GM19239 (cell line): ENCODE data around the gene FASLG.
"Not testable (repeated sequence)": the region's sequence is repeated elsewhere in the genome, so short reads cannot be mapped to it uniquely, and the experiment has no call there.

Source experiments
- DNase-seq: peaks from one replicate; pipeline ENCODE4 v3.0.0; 2011; ENCODE audit warnings: low spot score; ENCODE audit not compliant: insufficient read length
- FAIRE-seq: peaks from 2 replicates; lab custom pipeline; 2011; peaks lifted over from hg19 to GRCh38; lab: Jason Lieb, UNC

FASLG gene, protein sequence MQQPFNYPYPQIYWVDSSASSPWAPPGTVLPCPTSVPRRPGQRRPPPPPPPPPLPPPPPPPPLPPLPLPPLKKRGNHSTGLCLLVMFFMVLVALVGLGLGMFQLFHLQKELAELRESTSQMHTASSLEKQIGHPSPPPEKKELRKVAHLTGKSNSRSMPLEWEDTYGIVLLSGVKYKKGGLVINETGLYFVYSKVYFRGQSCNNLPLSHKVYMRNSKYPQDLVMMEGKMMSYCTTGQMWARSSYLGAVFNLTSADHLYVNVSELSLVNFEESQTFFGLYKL

DNA sequence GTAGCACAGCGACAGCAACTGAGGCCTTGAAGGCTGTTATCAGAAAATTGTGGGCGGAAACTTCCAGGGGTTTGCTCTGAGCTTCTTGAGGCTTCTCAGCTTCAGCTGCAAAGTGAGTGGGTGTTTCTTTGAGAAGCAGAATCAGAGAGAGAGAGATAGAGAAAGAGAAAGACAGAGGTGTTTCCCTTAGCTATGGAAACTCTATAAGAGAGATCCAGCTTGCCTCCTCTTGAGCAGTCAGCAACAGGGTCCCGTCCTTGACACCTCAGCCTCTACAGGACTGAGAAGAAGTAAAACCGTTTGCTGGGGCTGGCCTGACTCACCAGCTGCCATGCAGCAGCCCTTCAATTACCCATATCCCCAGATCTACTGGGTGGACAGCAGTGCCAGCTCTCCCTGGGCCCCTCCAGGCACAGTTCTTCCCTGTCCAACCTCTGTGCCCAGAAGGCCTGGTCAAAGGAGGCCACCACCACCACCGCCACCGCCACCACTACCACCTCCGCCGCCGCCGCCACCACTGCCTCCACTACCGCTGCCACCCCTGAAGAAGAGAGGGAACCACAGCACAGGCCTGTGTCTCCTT lies at the start of gene FASLG:
Gene FASLG, plus strand, starts transcription at position 233 of the 583 bp plus-strand sequence. Its CDS starts 99 bp downstream, at position 332.
- DNase-seq (no peak), FAIRE-seq (no peak)

DNA sequence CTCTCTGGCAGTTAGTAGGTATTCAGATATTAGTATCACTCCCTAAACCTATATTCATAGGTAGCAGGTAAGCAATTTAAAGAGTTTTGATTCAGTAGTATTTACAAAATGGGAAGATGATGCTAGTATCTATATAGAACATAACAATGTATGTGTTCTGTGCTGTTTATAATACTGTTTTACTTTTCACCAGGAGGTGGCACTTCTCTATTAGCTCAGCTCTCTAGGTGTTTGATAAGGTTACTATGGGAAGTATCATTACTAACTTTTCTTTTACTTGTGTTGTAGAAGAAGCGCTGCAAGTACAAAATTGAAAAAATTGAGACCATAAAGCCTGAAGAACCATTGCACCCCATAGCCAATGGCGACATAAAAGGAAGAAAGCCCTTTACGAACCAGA lies 49.4 kb upstream of the FASLG start:
- no peak for FAIRE-seq
- no peak for DNase-seq

DNA sequence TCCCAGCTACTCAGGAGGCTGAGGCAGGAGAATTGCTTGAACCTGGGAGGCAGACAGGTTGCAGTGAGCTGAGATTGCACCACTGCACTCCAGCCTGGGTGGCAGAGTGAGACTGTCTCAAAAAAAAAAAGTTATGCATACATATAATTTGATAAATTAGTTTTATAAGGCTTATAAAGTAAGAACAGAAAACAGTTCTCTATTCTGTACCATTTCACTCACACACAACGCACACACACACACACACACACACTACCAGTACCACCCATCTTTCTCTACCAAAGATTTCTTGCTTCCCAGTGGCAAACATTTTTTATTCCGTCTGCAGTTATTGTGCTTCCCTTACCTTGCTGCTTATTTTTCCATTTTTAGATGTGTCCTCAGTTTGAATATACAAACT lies 46.4 kb upstream of the FASLG start:
- no peak for DNase-seq
- FAIRE-seq: no peak

DNA sequence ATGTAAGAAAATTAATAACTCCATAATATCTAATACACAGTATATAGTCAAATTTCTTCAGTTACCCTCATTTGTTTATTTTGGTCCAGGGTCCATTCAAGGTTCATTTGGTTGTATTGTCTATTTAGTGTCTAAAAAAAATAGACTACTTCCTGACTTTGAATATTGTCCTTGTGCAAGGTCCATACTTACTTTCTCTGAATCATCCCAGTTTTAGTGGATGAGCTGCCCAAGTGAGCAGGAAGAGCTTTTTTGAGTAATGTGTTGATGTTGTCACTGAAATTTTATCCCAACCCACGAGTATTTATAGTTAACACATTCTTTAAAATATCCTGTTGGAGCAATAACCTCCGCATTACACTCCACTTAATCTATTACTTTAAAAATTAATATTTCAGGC lies 45.6 kb upstream of the FASLG start:
- FAIRE-seq: no peak
- no peak for DNase-seq

DNA sequence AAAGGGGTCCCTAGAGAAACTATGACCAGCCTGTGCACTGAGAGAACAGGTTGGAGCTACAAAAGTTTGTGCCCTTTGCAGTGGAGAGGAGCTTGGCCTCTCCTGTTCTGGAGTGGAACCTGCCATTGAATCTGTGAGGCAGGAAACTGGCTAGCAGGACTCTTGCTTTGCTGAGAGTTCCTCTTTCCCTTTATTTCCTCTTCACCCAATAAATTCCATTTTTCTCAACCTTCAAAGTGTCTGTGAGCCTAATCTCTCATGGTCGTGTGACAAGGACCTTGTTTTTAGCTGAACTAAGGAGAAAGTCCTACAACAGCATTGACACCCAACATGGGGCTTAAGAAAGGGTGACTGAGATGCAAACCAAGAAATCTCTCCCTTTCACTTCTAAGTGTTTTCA lies 42.7 kb upstream of the FASLG start:
- FAIRE-seq: no peak

DNA sequence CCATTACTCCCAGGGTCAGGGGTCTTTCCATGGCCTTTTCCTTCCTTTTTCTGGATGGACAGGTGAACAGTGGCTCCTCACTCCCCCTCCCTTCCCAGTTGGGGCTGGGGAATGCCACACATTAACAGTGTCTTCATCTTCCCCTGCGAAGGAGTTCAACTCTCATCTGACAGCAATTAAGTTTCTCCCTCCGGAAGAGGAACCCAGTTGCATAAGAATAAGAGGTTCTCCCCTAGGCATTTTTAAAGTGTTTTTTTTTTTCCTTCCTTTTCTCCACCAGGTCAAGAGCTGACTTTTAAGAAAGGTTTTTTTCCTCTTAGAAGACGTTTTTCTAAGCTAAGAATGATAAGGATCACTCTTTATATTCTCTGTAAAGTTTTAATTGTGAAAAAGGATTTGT lies 42.3 kb upstream of the FASLG start:
- FAIRE-seq: no peak
- DNase-seq: no peak

More for the DNA sequence above, 42.7 kb upstream of the FASLG start:
- no peak for DNase-seq

DNA sequence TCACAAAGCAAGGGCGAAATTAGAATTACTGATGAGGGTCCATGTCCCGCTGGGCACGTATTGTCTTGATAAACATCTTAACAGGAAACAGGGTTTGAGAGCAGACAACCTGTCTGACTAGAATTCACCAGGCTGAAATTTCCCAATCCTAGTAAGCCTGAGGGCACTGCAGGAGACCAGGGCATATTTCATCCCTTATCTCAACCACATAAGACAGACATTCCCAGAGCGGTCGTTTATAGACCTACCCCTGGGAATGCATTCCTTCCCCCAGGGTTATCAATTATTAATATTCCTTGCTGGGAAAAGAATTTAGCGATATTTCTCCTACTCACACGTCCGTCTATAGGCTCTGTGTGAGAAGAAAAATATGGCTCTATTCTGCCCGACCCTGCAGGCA lies 38.3 kb upstream of the FASLG start:
- not testable (repeated sequence) for FAIRE-seq

DNA sequence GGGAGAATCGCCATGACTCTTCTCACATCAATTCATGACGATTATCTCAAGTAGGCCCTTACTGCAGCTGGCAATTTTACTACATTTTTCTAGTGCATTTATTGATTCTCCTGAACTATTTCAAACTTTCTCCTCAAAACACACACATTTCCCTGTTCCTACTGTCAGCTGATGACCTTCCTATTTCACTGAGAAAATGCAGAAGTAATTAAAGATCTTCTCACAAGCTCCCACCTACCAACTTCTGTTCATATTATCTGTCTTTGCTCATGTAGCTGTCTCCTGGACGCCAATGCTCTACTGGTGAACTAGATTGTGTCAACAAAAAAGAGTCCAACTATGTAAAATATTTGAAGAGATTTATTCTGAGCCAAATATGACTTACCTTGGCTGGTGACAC lies 36.4 kb upstream of the FASLG start:
- no peak for FAIRE-seq

More for the DNA sequence above, 38.3 kb upstream of the FASLG start:
- not testable (repeated sequence) for DNase-seq

DNA sequence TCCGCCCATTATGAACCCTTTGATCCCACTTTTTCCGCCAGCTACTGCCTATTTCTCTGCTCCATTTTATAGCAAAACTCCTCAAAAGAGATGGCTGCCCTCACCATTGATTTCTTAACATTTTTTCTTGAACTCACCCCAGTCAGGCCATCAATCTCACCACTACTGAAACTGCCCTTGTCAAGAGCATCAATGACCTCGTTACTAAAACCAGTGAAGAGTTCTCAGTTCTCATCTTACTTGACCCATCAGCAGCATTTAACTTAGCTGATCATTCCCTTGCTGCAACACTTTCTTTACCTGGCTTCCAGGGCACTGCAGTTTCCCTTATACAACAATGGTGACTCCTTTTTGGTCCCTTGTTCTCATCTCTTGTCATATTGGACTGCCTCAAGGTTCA lies 35.2 kb upstream of the FASLG start:
- FAIRE-seq (no peak), DNase-seq (no peak)

More for the DNA sequence above, 36.4 kb upstream of the FASLG start:
- no peak for DNase-seq

DNA sequence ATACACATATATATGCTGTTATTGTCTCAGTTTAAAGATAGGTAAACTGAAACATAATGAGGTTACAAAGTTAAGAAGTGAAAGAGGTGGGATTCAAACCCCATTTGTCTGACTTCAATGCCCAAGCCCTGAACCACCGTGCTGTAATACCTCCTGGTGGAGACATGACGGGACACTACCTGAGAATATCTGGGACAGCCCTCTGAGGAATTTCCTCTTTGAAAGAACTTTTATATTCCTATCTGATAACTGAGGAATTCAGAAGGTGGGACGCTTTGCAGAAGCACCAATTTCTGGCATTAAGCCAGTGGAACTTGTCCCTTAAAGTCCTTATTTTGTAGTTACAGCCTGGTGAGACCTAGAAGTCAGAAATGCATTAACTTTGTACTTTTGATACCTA lies 32.1 kb upstream of the FASLG start:
- FAIRE-seq: no peak
- no peak for DNase-seq

DNA sequence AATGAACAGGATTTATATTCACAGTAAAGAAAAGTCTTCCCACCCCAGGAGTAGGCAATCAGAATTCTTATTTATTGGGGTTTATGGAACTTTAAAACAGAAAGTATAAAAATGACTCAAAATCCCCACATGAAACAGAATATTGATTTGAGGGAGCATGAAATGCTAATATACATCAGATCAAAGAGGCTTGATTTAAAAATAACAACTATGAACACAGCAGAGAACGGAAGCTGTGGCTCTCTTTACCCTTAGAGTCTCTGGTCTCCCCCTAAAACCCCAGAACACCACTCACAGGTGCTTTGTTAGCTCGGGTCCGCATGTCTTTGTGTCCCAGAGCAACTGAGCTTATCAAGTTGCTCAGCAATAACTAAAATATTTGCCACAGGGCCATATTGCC lies 31.2 kb upstream of the FASLG start:
- DNase-seq (no peak), FAIRE-seq (no peak)

DNA sequence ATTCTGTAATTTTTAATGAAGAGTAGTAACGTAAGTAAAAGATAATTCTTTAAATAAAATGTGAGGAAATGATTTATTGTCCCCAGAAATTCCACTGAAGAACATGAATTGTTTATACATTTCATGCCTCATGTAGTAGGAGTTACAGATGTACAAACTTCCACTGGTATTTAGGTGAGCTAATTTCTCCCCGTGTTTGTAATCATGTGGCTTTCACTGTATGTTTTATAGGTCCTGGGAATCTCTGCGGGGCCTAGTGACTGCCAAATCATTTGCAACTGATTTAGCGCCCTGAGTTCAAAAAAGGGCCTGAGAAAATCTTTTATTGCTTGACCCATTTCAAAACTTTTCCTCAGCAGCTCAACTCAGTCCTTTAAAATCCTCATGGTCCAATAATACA lies 30.5 kb upstream of the FASLG start:
- FAIRE-seq (no peak), DNase-seq (no peak)

DNA sequence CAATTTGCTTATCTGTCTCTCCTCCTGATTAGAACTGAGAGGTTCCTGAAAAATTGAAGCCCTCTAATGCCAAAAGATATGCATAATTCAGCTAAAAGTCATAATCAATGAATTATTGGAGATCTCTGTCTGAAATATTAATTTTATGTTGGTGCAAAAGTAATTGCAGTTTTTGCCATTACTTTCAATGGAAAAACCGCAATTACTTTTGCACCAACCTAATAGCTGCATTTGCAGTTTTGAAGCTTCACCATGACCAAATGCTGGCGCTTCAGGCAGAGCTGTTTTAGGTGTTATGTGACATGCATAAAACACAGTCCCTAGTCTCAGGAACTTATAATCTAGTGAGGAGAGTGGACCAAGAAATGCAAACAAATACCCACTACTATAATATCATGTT lies 29.7 kb upstream of the FASLG start:
- FAIRE-seq (no peak), DNase-seq (no peak)

DNA sequence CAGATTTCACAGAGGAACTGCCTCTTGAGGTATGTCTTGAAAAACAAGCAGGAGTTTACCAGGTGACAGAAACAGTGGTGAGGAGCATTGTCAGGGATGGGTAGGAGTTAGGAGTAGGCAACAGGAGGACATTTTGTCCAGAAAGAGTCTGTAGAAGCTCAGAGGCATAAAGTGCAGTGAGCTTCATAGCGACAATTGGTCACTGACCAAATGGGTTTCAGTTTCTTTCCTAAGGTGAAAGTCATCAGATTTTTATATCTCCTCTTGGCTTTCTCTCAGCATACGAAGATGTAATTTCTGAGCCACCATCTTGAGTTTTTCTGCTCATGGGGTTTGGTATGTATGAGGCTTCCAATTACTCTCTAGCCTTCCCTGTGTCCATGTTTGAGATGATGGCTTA lies 29.3 kb upstream of the FASLG start:
- FAIRE-seq (no peak), DNase-seq (no peak)

DNA sequence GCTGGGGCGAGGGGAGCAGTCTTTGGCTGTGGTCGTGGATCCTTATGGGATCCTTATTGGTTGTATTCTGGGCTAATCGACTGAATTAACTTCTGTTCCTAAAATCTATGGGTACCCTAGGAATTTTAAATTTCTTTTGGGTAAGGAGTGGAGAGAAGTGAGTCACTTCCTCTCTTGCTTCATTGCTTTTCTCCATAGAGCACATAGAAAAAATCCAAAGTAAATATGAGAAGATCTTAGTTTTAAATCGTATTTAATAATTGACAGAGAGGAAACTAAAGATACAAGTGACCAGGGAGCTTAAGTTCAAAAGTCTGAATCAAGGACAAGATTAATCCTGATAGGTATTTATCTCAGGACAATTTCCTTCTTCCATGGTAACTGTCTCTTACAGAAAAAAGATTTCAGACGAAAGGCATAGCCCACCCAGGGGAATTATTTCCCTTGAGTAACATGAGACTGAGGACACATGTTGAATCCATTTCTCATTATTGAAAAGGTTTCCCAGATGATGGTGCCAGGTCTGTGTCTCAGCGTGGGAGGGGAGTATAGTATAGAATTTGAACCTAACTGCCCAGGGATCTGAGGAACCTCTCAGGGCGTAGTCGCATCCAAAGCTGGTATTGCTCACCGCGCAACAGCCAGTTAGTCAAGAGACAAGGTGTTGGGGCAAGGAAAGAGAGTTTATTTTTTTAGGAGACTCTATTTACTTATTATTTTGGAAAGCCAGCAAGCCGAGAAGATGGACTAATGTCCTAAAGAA lies 28.7 kb upstream of the FASLG start:
- DNase-seq: no peak
- no peak for FAIRE-seq

DNA sequence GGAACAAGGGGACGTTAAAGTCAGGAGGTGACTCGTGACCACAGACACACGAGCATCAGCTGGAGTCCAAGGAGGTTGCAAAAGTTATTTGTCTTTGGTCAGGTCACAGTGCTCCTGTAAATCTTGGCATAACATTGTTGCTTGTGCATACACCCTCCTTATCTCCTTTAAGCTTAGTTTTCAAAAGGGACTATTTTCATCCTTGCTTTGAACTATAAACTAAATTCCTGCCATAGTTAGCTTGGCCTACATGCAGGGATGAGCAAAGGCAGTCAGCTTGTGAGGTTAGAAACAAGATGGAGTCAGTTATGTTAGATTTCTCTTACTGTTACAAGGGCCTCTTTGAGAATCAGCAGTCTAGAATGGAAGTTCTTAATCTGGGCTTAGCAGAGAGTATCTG lies 28.0 kb upstream of the FASLG start:
- DNase-seq: no peak

DNA sequence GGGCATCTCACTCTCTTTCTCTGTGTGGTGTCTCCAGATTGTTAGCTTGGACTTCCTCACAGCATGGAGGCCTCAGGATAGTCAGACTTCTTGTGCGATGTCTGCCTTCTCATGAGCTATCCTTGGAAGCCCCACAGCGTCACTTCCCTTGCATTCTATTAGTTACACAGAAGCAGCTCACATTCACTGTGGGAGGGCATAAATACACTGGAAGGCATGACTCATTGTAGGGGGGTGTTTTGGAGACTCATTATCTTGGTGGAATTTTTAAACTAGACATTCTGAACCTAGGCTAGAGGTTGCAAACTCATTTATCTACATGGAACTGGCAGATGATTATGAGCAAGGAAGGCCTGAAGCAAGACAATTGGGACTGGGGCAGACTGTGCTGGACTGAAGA lies 21.4 kb upstream of the FASLG start:
- DNase-seq: no peak

More for the DNA sequence above, 28.0 kb upstream of the FASLG start:
- no peak for FAIRE-seq

DNA sequence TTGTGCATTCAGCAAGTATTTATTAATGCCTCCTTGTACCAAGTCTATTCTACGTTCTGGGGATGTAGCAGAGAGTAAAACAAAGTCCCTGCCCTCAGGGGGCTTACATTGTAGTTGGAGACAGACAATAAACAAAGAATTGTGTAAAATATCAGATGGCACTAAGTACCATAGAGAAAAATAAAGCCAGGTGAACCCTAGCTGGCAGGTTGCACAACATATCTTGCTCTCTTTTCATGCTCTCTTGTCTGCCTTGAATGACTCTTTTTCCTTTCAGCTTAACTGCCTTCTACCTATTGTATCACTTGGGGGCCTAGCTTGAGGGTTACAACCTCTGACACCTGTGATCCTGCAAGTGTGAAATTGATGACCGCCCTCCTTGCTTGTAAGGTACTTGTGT lies 20.7 kb upstream of the FASLG start:
- no peak for FAIRE-seq
- no peak for DNase-seq

More for the DNA sequence above, 21.4 kb upstream of the FASLG start:
- FAIRE-seq: no peak

DNA sequence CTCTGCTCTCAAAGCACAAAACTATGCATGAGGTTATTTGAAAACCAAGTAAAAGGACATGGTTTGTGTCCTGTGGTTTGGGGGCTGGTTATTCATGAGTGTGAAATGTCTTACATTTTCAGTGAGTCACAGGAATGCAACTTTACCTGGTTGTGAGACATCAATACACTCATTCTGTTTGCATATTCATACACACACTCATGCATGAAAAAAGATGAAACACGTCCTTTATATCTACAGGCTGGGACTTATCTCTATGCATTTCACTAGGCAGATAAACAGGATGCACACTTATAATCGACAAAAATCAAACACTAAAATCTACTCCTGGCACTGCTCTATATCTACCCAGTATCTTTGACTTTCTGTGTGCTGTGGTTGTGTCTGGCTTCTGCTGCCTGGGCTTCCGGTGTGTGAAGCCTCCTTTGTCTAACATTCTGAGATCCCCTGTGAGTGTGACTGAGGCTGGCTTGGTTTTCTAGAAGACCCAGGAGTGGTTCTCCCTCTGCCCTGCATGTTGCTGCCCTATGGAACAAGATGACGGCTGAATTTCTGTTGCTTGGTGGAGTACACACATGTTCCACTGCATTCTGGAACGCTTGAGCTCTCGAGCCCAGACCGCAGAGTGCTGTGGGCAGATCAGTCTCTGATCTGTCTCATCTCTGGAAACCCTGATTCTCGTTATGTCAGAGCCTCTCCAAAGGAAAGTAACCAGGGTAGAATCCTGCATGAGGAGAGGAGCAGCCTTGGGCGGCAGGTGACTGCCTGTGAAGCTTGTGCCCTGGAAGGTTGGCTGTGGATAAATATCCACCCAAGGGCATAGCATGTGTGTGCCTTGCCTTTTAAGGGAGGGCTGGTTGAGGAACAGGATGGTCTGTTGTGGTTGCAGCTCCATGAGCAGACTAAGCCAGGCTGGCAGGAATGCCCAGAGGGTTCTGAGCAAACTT lies 19.7 kb upstream of the FASLG start:
- FAIRE-seq: peak; percentile 79
- no peak for DNase-seq

DNA sequence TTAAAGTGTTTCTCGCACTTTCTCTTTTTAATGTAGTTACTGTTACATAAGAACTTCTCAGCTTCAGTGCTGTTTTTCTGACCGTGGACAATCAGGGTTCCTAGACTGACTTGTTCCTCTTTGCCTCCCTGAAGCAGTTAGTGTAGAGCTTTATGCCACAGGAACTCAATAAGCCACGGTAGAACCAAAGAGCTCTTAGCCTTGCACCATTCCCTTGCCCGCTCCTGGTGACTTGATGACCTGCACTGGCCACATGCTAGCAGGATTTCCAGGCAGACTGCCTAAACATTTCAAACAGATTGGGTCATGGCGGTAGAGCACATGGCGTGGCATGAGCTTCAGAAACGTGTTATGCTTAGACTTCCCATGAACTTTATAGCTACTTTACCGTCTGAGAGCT lies 18.8 kb upstream of the FASLG start:
- FAIRE-seq: no peak

More for the DNA sequence above, 18.8 kb upstream of the FASLG start:
- DNase-seq: no peak
